Effector memory CD4-positive, alpha-beta T cell (primary cell): ENCODE data around the gene HMBS.
A peak's percentile ranks its signal among the peaks of the same experiment; 100 is the strongest.
"Not testable (repeated sequence)": the region's sequence is repeated elsewhere in the genome, so short reads cannot be mapped to it uniquely, and the experiment has no call there.

Experiments used
- DNase-seq, 3 donors: peaks; one replicate each; pipeline ENCODE4 v3.0.0-alpha.2; 2020
- H3K27ac ChIP-seq: 2 replicates; pipeline ENCODE4 v1.7.0; 2013; ENCODE audit warnings: mild to moderate bottlenecking, low read length, moderate library complexity; ENCODE audit not compliant: insufficient read depth, poor library complexity, severe bottlenecking
- H3K27me3 ChIP-seq: replicated peaks from 2 replicates; pipeline ENCODE4 v1.7.0; 2013; ENCODE audit warnings: mild to moderate bottlenecking, low read length; ENCODE audit not compliant: insufficient read depth, control insufficient read depth, poor library complexity, severe bottlenecking
- H3K36me3 ChIP-seq: 2 replicates; pipeline ENCODE4 v1.7.0; 2013; ENCODE audit warnings: mild to moderate bottlenecking, low read length, moderate library complexity; ENCODE audit not compliant: control insufficient read depth, insufficient read depth
- H3K4me1 ChIP-seq: 2 replicates; pipeline ENCODE4 v1.7.0; 2013; ENCODE audit warnings: low read length, mild to moderate bottlenecking; ENCODE audit not compliant: control insufficient read depth, insufficient read depth, poor library complexity, severe bottlenecking
- H3K4me3 ChIP-seq: 2 replicates; pipeline ENCODE4 v1.7.0; 2013; ENCODE audit warnings: low read length, low read depth, mild to moderate bottlenecking; ENCODE audit not compliant: insufficient read depth, poor library complexity, severe bottlenecking
- H3K9me3 ChIP-seq: 2 replicates; pipeline ENCODE4 v1.7.0; 2013; ENCODE audit warnings: mild to moderate bottlenecking, low read length, moderate library complexity; ENCODE audit not compliant: control insufficient read depth

HMBS gene

DNA sequence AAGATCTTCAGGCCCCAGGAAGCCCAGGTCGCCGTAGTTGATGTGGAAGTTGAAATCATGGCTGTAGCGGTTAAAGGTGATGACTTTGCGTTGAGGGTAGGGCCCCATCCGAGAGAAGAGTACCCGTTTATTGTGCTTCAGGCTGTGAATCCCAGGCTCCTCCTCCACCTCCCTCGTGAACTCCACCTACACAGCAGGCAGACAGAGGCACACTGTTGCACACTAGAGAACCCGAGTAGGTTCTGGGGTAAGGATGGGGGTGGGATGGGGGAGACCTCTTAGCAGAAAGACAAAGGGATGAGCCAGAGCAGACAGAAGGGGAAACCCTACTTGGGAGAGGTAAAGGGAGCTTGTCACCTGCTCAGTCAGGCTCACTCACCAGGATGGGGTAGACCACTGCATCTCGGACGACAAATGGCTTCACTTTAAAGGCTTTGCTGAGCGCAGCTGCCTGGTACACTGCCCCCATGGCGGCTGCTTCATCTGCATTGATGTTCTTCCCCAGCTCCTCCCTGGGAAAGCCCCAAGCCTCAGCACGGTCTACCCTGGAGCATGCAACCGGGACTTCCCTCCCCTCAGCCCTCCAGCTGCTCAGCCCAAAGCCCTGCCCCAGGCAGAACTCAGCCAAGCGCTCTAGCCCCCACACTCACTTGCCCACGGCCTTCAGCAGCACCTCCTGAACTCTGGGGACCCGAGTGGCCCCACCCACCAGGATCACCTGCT lies 33.1 kb upstream of the HMBS start:
- H3K27ac ChIP-seq, result no peak overlapping the region
- no peaks in the 10 kb centered on the region for H3K27me3 ChIP-seq
- H3K36me3 ChIP-seq, result peaks cover 81% of the 10 kb centered on the region
- no peaks in the 10 kb centered on the region for H3K9me3 ChIP-seq
- DNase-seq, result no peak
- peaks cover 12% of the 10 kb centered on the region for H3K4me1 ChIP-seq
- no peak overlapping the region for H3K4me3 ChIP-seq

GRCh38 chr11:119052163-119052814 lies 32.4 kb upstream of the HMBS start:
- peaks cover 12% of the 10 kb centered on the region for H3K4me1 ChIP-seq
- DNase-seq, result no peak
- H3K27ac ChIP-seq, result no peak overlapping the region
- H3K36me3 ChIP-seq, result peaks cover 76% of the 10 kb centered on the region
- no peak overlapping the region for H3K4me3 ChIP-seq
- H3K9me3 ChIP-seq, result no peaks in the 10 kb centered on the region
- H3K27me3 ChIP-seq, result no peaks in the 10 kb centered on the region

- H3K4me1 ChIP-seq, result peaks cover 22% of the 10 kb centered on the region
- H3K9me3 ChIP-seq, result no peaks in the 10 kb centered on the region
- no peak overlapping the region for H3K4me3 ChIP-seq
- H3K27me3 ChIP-seq, result no peaks in the 10 kb centered on the region
- no peak overlapping the region for H3K27ac ChIP-seq
- peaks cover 54% of the 10 kb centered on the region for H3K36me3 ChIP-seq
- DNase-seq, result no peak
These were observed 30.3 kb upstream of the HMBS start for GRCh38 chr11:119054418-119054817.

GRCh38 chr11:119055901-119056300 lies 28.8 kb upstream of the HMBS start:
- Histone ChIP-seq H3K4me3 (peak overlapping the region; percentile 89), H3K36me3 (peaks cover 41% of the 10 kb centered on the region), H3K9me3 (no peaks in the 10 kb centered on the region), H3K27me3 (no peaks in the 10 kb centered on the region), H3K4me1 (peaks cover 22% of the 10 kb centered on the region), H3K27ac (peak overlapping the region; percentile 91)
- no peak for DNase-seq

GRCh38 chr11:119056421-119056999 lies 28.2 kb upstream of the HMBS start:
- no peaks in the 10 kb centered on the region for H3K27me3 ChIP-seq
- H3K4me3 ChIP-seq, result peak overlapping the region; percentile 89
- peaks cover 22% of the 10 kb centered on the region for H3K4me1 ChIP-seq
- DNase-seq, result peak; percentile 46 to 56 (median 51)
- H3K9me3 ChIP-seq, result no peaks in the 10 kb centered on the region
- H3K36me3 ChIP-seq, result peaks cover 35% of the 10 kb centered on the region
- peak overlapping the region; percentile 91 for H3K27ac ChIP-seq

- peak within 1 kb of the TSS; percentile 90 for H3K4me3 ChIP-seq
- no peaks in the 10 kb centered on the region for H3K9me3 ChIP-seq
- DNase-seq, result peak; percentile 97 to 98 (median 98)
- H3K4me1 ChIP-seq, result peaks cover 22% of the 10 kb centered on the region
- H3K27me3 ChIP-seq, result no peaks in the 10 kb centered on the region
- peaks cover 28% of the 10 kb centered on the region for H3K36me3 ChIP-seq
- H3K27ac ChIP-seq, result peak within 1 kb of the TSS; percentile 91
These were observed 27.5 kb upstream of the HMBS start, which contains the start of gene HYOU1 for GRCh38 chr11:119057000-119057769. HYOU1 (minus strand) TSS chr11:119057205; CDS start chr11:119056160, 1,045 bp downstream.

DNA sequence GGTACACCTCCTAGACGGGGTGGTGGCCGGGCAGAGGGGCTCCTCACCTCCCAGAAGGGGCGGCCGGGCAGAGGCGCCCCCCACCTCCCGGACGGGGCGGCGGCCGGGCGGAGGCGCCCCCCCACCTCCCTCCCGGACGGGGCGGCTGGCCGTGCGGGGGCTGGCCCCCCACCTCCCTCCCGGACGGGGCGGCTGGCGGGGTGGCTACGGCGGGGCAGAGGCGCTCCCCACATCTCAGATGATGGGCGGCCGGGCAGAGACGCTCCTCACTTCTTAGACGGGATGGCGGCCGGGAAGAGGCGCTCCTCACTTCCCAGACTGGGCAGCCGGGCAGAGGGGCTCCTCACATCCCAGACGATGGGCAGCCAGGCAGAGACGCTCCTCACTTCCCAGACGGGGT lies 25.6 kb upstream of the HMBS start:
- not testable (repeated sequence) for DNase-seq, H3K27ac ChIP-seq, H3K36me3 ChIP-seq, H3K9me3 ChIP-seq, H3K4me3 ChIP-seq, H3K27me3 ChIP-seq
- H3K4me1 ChIP-seq, result peaks cover 22% of the 10 kb centered on the region

- DNase-seq, result no peak
- no peaks in the 10 kb centered on the region for H3K27me3 ChIP-seq
- peaks cover 13% of the 10 kb centered on the region for H3K4me1 ChIP-seq
- H3K27ac ChIP-seq, result no peak overlapping the region
- H3K4me3 ChIP-seq, result no peak overlapping the region
- no peaks in the 10 kb centered on the region for H3K36me3 ChIP-seq
- H3K9me3 ChIP-seq, result no peaks in the 10 kb centered on the region
These were observed 23.4 kb upstream of the HMBS start for GRCh38 chr11:119061256-119061655.

DNA sequence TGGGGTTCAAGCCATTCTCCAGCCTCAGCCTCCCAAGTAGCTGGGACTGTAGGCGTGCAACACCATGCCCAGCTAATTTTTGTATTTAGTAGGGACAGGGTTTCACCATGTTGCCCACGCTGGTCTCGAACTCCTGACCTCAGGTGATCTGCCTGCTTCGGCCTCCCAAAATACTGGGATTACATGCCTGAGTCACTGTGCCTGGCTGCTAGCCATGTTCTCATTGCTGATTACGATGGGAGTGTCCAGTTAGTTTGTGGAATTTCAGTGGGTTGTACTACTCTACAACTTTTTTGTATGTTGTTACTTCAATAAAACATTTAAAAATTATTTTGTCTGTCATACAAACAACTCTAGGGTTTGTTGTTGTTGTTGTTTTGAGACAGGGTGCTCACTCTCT lies 21.9 kb upstream of the HMBS start:
- no peak overlapping the region for H3K27ac ChIP-seq
- H3K4me1 ChIP-seq, result peaks cover 11% of the 10 kb centered on the region
- no peak overlapping the region for H3K4me3 ChIP-seq
- H3K36me3 ChIP-seq, result no peaks in the 10 kb centered on the region
- H3K27me3 ChIP-seq, result no peaks in the 10 kb centered on the region
- no peaks in the 10 kb centered on the region for H3K9me3 ChIP-seq
- DNase-seq, result no peak
